Measurements from ENCODE around the gene PKM.

The PKM gene

GRCh38 chr15:72202302-72202701 lies 28.7 kb downstream of the PKM start:
- peak overlapping the region in 5 of 11 experiments; percentile 20 to 55 (median 51); a peak in 9 of 22 replicates for H3K4me2 ChIP-seq
- peak overlapping the region in 4 of 11 experiments; percentile 0 to 66 (median 32); a peak in 4 of 22 replicates for H3K27ac ChIP-seq
- peaks cover 92 to 100% (median 97%) of the 10 kb centered on the region in 11 experiments for H4K20me1 ChIP-seq
- peaks cover 93 to 96% (median 95%) of the 10 kb centered on the region in 11 experiments for H3K36me3 ChIP-seq
- peaks cover 9 to 60% (median 41%) of the 10 kb centered on the region in 10 experiments; a peak in 19 of 20 replicates for H3K4me1 ChIP-seq
- peak overlapping the region in 5 of 11 experiments; percentile 24 to 62 (median 28); a peak in 5 of 22 replicates for H3K9ac ChIP-seq
- no peak overlapping the region for H3K4me3 ChIP-seq
- H3K27me3 ChIP-seq: peaks cover 0 to 23% (median 21%) of the 10 kb centered on the region in 11 experiments; a peak in 18 of 22 replicates
- TF ChIP-seq Cebpa-rat (IDR thresholded peaks at IDR 0.05): no peak
- H3K9me3 ChIP-seq (replicated peaks in 1 of 11): no peaks in the 10 kb centered on the region

GRCh38 chr15:72201391-72201921 lies 29.5 kb downstream of the PKM start:
- peaks cover 84 to 100% (median 97%) of the 10 kb centered on the region in 11 experiments for H4K20me1 ChIP-seq
- no peaks in the 10 kb centered on the region for H3K9me3 ChIP-seq (replicated peaks in 1 of 11)

GRCh38 chr15:72200395-72201237 lies 30.4 kb downstream of the PKM start:
- peak overlapping the region in 4 of 11 experiments; percentile 28 to 66 (median 40); a peak in 5 of 22 replicates for H3K27ac ChIP-seq
- H3K27me3 ChIP-seq: peaks cover 0 to 33% (median 31%) of the 10 kb centered on the region in 11 experiments; a peak in 18 of 22 replicates
- TF ChIP-seq Cebpa-rat (IDR thresholded peaks at IDR 0.05): no peak
- no peaks in the 10 kb centered on the region for H3K9me3 ChIP-seq (replicated peaks in 1 of 11)
- peaks cover 76 to 79% (median 78%) of the 10 kb centered on the region in 11 experiments for H3K36me3 ChIP-seq
- peaks cover 15 to 49% (median 39%) of the 10 kb centered on the region in 10 experiments for H3K4me1 ChIP-seq
- peaks cover 76 to 100% (median 90%) of the 10 kb centered on the region in 11 experiments for H4K20me1 ChIP-seq
- peak overlapping the region in 4 of 11 experiments; percentile 42 to 55 (median 52); a peak in 4 of 22 replicates for H3K4me2 ChIP-seq
- no peak overlapping the region for H3K4me3 ChIP-seq
- H3K9ac ChIP-seq: peak overlapping the region in 6 of 11 experiments; percentile 6 to 64 (median 46); a peak in 6 of 22 replicates

More at GRCh38 chr15:72201391-72201921, 29.5 kb downstream of the PKM start:
- Histone ChIP-seq H3K36me3 (peaks cover 85 to 87% (median 87%) of the 10 kb centered on the region in 11 experiments), H3K27me3 (peaks cover 0 to 31% (median 30%) of the 10 kb centered on the region in 11 experiments; a peak in 18 of 22 replicates), H3K4me3 (no peak overlapping the region), H3K27ac (peak overlapping the region in 5 of 11 experiments; percentile 6 to 66 (median 40); a peak in 7 of 22 replicates), H3K4me2 (peak overlapping the region in 5 of 11 experiments; percentile 19 to 55 (median 51); a peak in 9 of 22 replicates), H3K9ac (peak overlapping the region in 10 of 11 experiments; percentile 3 to 64 (median 46); a peak in 13 of 22 replicates), H3K4me1 (peaks cover 7 to 53% (median 38%) of the 10 kb centered on the region in 10 experiments; a peak in 19 of 20 replicates)
- no peak for TF ChIP-seq Cebpa-rat (IDR thresholded peaks at IDR 0.05)

GRCh38 chr15:72199721-72200212 lies 31.2 kb downstream of the PKM start:
- H3K27me3 ChIP-seq: peaks cover 0 to 33% (median 31%) of the 10 kb centered on the region in 11 experiments; a peak in 18 of 22 replicates
- H3K4me3 ChIP-seq: no peak overlapping the region
- no peak overlapping the region for H3K9ac ChIP-seq
- H3K9me3 ChIP-seq (replicated peaks in 1 of 11): no peaks in the 10 kb centered on the region
- H3K27ac ChIP-seq: peak overlapping the region in 3 of 11 experiments; percentile 34 to 66 (median 45); a peak in 3 of 22 replicates
- peaks cover 24 to 54% (median 42%) of the 10 kb centered on the region in 10 experiments for H3K4me1 ChIP-seq
- no peak for TF ChIP-seq Cebpa-rat (IDR thresholded peaks at IDR 0.05)
- peaks cover 67 to 97% (median 82%) of the 10 kb centered on the region in 11 experiments for H4K20me1 ChIP-seq
- peaks cover 68 to 70% (median 70%) of the 10 kb centered on the region in 11 experiments for H3K36me3 ChIP-seq
- H3K4me2 ChIP-seq: no peak overlapping the region

- H3K27me3 ChIP-seq: peaks cover 0 to 33% (median 31%) of the 10 kb centered on the region in 11 experiments; a peak in 18 of 22 replicates
- H4K20me1 ChIP-seq: peaks cover 61 to 91% (median 76%) of the 10 kb centered on the region in 11 experiments
- H3K4me1 ChIP-seq: peaks cover 25 to 54% (median 39%) of the 10 kb centered on the region in 10 experiments
- no peak overlapping the region for H3K9ac ChIP-seq
- no peak for TF ChIP-seq Cebpa-rat (IDR thresholded peaks at IDR 0.05)
- peaks cover 62 to 64% (median 64%) of the 10 kb centered on the region in 11 experiments for H3K36me3 ChIP-seq
- no peak overlapping the region for H3K27ac ChIP-seq
- no peak overlapping the region; a peak in 2 of 22 replicates for H3K4me2 ChIP-seq
- H3K9me3 ChIP-seq (replicated peaks in 1 of 11): no peaks in the 10 kb centered on the region
- no peak overlapping the region for H3K4me3 ChIP-seq
Observed at GRCh38 chr15:72199205-72199515, 31.8 kb downstream of the PKM start.

- Histone ChIP-seq H3K9me3 (replicated peaks in 1 of 11) (no peaks in the 10 kb centered on the region), H3K36me3 (peaks cover 56 to 59% (median 58%) of the 10 kb centered on the region in 11 experiments), H3K27ac (no peak overlapping the region), H3K4me1 (peaks cover 19 to 50% (median 33%) of the 10 kb centered on the region in 10 experiments), H3K27me3 (peaks cover 0 to 33% (median 31%) of the 10 kb centered on the region in 11 experiments; a peak in 18 of 22 replicates), H3K4me2 (peak overlapping the region in 1 of 11 experiments; percentile 9; a peak in 3 of 22 replicates), H3K4me3 (no peak overlapping the region), H4K20me1 (peaks cover 55 to 85% (median 70%) of the 10 kb centered on the region in 11 experiments), H3K9ac (no peak overlapping the region; a peak in 1 of 22 replicates)
- no peak for TF ChIP-seq Cebpa-rat (IDR thresholded peaks at IDR 0.05)
Observed at GRCh38 chr15:72198356-72199204, 32.4 kb downstream of the PKM start.

- TF ChIP-seq Cebpa-rat (IDR thresholded peaks at IDR 0.05): no peak
- Histone ChIP-seq H3K27ac (no peak within 1 kb of the TSS), H3K9ac (no peak within 1 kb of the TSS; a peak in 1 of 22 replicates), H3K4me3 (0 out of 20 replicates have a peak within 1 kb of the TSS, but pooled peaks of 1 of the 10 experiments have one; percentile 24), H3K9me3 (replicated peaks in 1 of 11) (no peaks in the 10 kb centered on the region), H3K27me3 (peaks cover 0 to 33% (median 31%) of the 10 kb centered on the region in 11 experiments; a peak in 18 of 22 replicates), H4K20me1 (peaks cover 47 to 76% (median 61%) of the 10 kb centered on the region in 11 experiments), H3K36me3 (peaks cover 47 to 50% (median 49%) of the 10 kb centered on the region in 11 experiments), H3K4me2 (peak within 1 kb of the TSS in 3 of 11 experiments; percentile 9 to 54 (median 33); a peak in 8 of 22 replicates), H3K4me1 (peaks cover 10 to 47% (median 27%) of the 10 kb centered on the region in 10 experiments)
Observed at GRCh38 chr15:72197460-72198355, 33.3 kb downstream of the PKM start, which contains the start of gene GRAMD2A. Gene GRAMD2A (minus strand): TSS chr15:72197787.
